ENCODE measurements around the gene TBC1D22A. TPM values are rescaled to one million over a fixed set of nuclear protein-coding genes. Genes with fewer than 3 reads are reported as not detected.

TBC1D22A gene
- total and polyA plus RNA-seq, 11 donors, result 9.4 to 30.7 (median 18.6) TPM

GRCh38 chr22:46991666-46992065 lies 229.2 kb downstream of the TBC1D22A start:
- no peak overlapping the region for H3K4me3 ChIP-seq
- H3K36me3 ChIP-seq, result peaks cover 0 to 40% (median 15%) of the 10 kb centered on the region in 9 donors
- no peaks in the 10 kb centered on the region for H3K27me3 ChIP-seq
- TF ChIP-seq POLR2A (IDR thresholded peaks at IDR 0.05), result no peak
- no peak for TF ChIP-seq CTCF (IDR thresholded peaks at IDR 0.05)
- 89 to 98% (median 91%) methylated on average over 13 to 14 of the region's 14 CpGs for WGBS, 4 donors
- intact Hi-C loops (cut with DNase I), result no loop called here
- DNase-seq (no peak), ATAC-seq (no peak)
- no peak overlapping the region for H3K27ac ChIP-seq
- H3K9me3 ChIP-seq, result no peaks in the 10 kb centered on the region
- peaks cover 0 to 10% (median 0%) of the 10 kb centered on the region in 12 donors for H3K4me1 ChIP-seq

GRCh38 chr22:46992121-46992731 lies 229.8 kb downstream of the TBC1D22A start:
- no peak overlapping the region for H3K27ac ChIP-seq
- ATAC-seq, result peak in 1 of 4 donors; percentile 10
- no peak overlapping the region for H3K4me3 ChIP-seq
- no peaks in the 10 kb centered on the region for H3K27me3 ChIP-seq
- H3K36me3 ChIP-seq, result peaks cover 0 to 41% (median 15%) of the 10 kb centered on the region in 9 donors
- DNase-seq, result no peak
- intact Hi-C loops (cut with DNase I), result no loop called here
- peaks cover 0 to 12% (median 1%) of the 10 kb centered on the region in 12 donors for H3K4me1 ChIP-seq
- no peaks in the 10 kb centered on the region for H3K9me3 ChIP-seq
- TF ChIP-seq POLR2A (IDR thresholded peaks at IDR 0.05) (no peak), CTCF (IDR thresholded peaks at IDR 0.05) (no peak)
- 83 to 93% (median 88%) methylated on average over 15 to 25 of the region's 25 CpGs for WGBS, 4 donors

DNA sequence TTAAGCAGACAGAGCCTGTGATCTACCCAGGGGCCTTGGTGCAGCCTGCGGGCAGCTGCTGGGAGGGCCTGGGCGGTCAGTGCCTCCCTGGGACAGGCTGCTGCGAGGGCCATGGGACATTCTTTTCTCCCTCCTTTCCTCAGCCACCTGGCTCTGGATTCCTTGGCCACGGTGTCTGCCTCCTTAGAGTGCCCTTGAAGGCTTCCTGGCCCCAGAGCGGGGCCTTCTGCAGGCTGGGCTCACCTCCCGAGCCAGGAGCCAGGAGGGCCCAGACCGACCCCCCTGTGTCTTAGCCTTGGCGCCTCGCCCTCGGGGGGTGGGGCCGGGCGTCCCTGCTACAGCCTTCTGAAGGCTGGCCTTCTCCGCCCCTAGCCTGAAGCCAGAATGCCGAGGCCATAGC lies 231.2 kb downstream of the TBC1D22A start:
- peaks cover 0 to 55% (median 15%) of the 10 kb centered on the region in 9 donors for H3K36me3 ChIP-seq
- ATAC-seq, result peak in 3 of 4 donors; percentile 15 to 35 (median 32)
- TF ChIP-seq CTCF (IDR thresholded peaks at IDR 0.05), result no peak
- TF ChIP-seq POLR2A (IDR thresholded peaks at IDR 0.05), result no peak
- peaks cover 0 to 16% (median 1%) of the 10 kb centered on the region in 12 donors for H3K4me1 ChIP-seq
- no peak overlapping the region for H3K4me3 ChIP-seq
- intact Hi-C loops (cut with DNase I), result no loop called here
- no peak for DNase-seq
- 57 to 84% (median 65%) methylated on average over 13 to 14 of the region's 14 CpGs for WGBS, 4 donors
- H3K27ac ChIP-seq, result no peak overlapping the region
- H3K9me3 ChIP-seq, result no peaks in the 10 kb centered on the region
- H3K27me3 ChIP-seq, result no peaks in the 10 kb centered on the region

DNA sequence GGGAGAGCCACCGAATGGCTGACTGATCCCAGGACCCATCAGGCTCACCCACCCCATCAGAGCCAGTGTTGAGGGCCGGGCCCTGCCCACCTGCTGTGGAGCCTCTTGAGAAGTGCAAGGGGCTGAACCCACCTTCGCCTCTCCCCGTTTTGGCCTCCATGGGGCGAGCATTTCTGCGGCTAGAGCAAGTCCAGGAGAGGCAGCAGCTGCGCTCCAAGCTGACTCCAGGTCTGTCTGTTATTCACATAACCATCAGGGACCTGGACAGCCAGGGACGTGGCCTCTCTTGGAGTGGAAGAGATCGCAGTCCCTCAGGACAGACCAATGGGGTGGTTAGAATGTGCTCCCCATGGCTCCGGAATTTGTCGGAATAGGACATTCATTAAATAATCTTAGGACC lies 231.8 kb downstream of the TBC1D22A start:
- 90 to 96% (median 93%) methylated on average over 11 of the region's 11 CpGs for WGBS, 4 donors
- Histone ChIP-seq H3K36me3 (peaks cover 0 to 62% (median 15%) of the 10 kb centered on the region in 9 donors), H3K4me3 (no peak overlapping the region), H3K9me3 (no peaks in the 10 kb centered on the region), H3K4me1 (peaks cover 0 to 16% (median 1%) of the 10 kb centered on the region in 12 donors), H3K27me3 (no peaks in the 10 kb centered on the region), H3K27ac (no peak overlapping the region)
- DNase-seq (peak in 1 of 5 donors; percentile 30), ATAC-seq (no peak)
- TF ChIP-seq POLR2A (IDR thresholded peaks at IDR 0.05) (no peak), CTCF (IDR thresholded peaks at IDR 0.05) (no peak)
- intact Hi-C loops (cut with DNase I), result no loop called here

Data from heart left ventricle (tissue), 16 donors.